GM19467 (cell line): ENCODE results near the gene ANO9.
"Not testable (repeated sequence)": the region's sequence is repeated elsewhere in the genome, so short reads cannot be mapped to it uniquely, and the experiment has no call there.

ENCODE experiments used
- ATAC-seq: cut with Tn5 transposase; IDR thresholded peaks from one replicate; pipeline ENCODE4 v1.9.1; 2021; ENCODE audit warnings: mild to moderate bottlenecking, moderate library complexity; ENCODE audit not compliant: unreplicated experiment

ANO9 gene

DNA sequence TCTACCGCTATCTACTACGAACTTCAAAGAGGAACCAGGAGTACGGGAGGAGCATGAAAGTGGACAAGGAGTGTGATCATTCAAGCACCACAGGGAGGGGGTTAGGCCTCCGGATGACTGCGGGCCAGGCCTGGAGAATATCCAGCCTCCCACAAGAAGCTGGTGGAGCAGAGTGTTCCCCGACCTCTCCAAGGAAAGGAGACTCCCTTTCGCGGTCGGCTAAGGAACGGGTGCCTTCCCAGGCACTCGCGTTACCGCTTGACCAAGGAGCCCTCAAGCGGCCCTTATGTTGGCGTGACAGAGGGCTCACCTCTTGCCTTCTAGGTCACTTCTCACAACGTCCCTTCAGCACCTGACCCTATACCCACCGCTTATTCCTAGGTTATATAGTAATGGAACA is 52.4 kb downstream of the ANO9 start:
- ATAC-seq = not testable (repeated sequence)

GRCh38 chr11:387193-387793 is 54.5 kb downstream of the ANO9 start:
- no peak for ATAC-seq

- ATAC-seq = no peak
Measured at GRCh38 chr11:386483-386882, 55.3 kb downstream of the ANO9 start.

GRCh38 chr11:385594-386351 is 56.0 kb downstream of the ANO9 start:
- no peak for ATAC-seq

- ATAC-seq = no peak
Measured at GRCh38 chr11:384511-384910, 57.3 kb downstream of the ANO9 start.

GRCh38 chr11:383431-383830 is 58.4 kb downstream of the ANO9 start:
- ATAC-seq = no peak

DNA sequence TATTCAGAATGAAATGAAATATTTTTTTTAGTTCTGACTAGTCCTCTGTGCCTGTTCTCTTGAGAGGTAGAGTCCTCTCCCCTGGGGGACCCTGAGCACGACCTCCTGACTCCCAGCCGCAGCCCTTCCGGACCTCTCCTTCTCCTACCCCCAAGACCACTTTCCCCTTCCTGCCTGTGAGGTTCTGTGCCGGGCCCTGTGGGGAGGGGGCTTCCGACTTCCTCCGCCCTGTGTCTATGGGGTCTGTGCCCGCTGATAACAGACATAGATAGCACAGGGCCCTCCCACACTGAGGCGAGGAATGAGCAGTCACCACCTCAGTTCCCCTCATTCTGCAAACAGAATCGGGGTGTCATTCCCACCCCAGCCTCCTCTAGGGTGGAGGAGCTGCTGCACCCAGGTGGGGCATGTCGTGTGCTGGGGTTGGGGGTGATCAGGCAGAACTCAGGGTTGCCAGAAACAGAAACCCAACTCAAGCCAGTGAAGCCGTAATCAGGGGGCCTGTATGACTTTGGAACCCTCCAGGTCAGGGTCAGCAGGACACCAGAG is 59.7 kb downstream of the ANO9 start:
- ATAC-seq = no peak

- no peak for ATAC-seq
Measured at GRCh38 chr11:381501-382072, 60.2 kb downstream of the ANO9 start.

- no peak for ATAC-seq
Measured at GRCh38 chr11:380996-381395, 60.8 kb downstream of the ANO9 start.

- ATAC-seq = no peak
Measured at GRCh38 chr11:380491-380890, 61.3 kb downstream of the ANO9 start.

- no peak for ATAC-seq
Measured at GRCh38 chr11:380095-380480, 61.7 kb downstream of the ANO9 start.

DNA sequence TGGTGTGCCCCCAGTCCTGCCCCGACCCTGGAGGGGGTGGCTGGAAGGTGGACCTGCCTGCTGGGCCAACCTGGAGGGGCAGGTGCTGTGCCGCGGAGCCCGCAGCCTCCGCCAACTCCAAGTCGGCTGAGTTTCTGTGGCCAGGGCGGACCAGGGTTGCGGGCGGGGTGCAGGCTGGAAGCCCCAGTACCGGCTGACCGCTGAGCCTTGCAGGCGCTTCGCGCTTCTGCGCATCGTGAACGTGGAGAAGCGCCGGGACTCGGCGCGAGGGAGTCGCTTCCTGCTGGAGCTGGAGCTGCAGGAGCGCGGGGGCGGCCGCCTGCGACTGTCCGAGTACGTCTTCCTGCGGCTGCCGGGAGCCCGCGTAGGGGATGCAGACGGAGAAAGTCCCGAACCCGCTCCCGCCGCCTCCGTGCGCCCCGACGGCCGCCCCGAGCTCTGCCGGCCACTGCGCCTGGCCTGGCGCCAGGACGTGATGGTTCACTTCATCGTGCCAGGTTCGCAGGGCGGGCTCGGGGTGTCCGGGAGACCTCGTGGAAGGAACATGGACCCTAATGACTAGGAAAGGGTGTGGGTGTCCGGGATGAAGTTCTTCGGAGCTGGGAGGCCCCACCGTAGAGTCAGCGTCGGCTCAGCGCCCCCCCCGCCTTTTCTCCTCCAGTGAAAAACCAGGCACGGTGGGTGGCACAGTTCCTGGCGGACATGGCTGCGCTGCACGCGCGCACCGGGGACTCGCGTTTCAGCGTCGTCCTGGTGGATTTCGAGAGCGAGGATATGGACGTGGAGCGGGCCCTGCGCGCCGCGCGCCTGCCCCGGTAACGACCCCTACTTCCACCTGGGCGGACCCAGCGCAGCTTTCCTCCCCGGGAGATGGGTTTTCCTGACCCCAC is 62.4 kb downstream of the ANO9 start:
- no peak for ATAC-seq

DNA sequence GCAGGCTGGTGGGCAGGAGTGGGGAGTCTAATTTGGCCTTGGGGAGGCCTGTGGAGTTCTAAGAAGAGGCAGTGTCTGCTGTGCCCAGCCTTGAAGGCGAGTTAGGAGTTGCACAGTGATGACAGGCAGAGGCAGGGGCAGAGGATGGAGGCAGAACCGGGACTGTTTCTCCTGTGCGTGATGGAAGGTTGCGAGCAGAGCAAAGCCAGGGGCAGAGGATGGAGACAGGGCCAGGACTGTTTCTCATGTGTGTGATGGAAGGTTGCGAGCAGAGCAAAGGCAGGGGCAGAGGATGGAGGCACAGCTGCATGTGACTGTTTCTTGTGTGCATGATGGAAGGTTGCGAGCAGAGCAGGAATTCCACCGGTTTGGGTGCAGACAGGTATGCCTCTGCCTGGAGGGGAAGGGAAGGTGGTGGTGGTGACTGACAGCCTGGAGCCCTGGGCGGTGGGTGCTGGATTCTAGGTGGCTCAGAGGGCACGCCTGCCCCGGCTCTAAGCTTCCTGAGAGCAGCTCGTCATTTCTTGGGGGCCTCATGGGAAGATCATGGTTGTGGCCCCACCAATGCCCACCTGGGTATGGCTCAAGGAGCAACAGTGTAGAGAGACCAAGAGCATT is 63.8 kb downstream of the ANO9 start:
- no peak for ATAC-seq

- ATAC-seq = no peak
Measured at GRCh38 chr11:377174-377865, 64.5 kb downstream of the ANO9 start.

DNA sequence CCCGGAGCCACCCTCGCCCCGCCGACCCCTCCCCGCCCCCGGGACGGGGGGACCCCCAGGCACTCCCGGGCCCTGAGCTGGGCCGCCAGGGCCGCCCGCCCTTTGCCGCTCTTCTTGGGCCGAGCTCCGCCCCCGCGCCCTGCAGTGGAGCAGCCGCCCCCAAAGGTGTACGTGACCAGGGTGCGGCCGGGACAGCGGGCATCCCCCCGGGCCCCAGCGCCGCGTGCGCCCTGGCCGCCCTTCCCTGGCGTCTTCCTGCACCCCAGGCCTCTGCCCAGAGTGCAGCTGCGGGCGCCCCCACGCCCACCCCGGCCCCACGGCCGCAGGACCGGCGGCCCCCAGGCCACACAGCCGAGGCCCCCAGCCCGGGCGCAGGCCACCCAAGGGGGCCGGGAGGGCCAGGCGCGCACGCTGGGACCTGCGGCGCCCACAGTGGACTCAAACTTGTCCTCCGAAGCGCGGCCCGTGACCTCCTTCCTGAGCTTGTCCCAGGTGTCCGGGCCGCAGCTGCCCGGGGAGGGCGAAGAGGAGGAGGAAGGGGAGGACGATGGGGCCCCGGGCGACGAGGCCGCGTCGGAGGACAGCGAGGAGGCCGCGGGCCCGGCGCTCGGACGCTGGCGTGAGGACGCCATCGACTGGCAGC is 65.2 kb downstream of the ANO9 start:
- no peak for ATAC-seq

DNA sequence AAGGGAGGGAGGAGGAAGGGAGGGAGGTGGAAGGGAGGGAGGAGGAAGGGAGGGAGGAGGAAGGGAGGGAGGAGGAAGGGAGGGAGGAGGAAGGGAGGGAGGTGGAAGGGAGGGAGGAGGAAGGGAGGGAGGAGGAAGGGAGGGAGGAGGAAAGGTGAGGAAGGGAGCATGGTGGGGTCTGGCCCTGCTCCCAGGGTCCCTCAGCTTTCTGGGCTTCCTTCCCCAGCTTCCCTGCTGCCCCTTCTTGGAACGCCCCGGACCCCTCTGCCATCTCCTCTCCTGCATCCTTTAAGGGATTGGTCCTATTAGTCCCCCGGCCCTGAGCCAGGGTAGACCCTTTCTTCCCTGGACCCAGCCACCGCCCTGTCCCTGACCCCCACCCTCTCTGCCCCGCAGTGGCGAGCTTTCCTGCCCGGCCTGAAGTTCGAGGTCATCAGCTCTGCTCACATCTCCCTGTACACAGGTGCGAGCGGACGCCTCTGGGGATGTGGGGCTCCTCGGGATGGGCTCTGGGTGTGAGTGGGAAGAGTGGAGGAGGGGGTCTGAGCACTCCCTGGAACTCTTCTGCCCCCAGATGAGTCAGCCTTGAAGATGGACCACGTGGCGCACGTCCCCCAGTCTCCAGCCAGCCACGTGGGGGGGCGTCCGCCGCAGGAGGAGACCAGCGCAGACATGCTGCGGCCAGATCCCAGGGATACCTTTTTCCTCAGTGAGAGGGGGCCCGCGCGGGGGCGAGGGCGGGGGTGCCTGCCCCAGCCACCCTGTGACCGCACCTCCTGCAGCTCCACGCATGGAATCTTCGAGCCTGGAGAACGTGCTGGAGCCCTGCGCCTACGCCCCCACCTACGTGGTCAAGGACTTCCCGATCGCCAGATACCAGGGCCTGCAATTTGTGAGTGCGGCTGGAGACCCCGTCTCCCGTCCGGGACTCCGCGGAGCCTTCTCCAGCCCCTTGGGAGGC is 66.5 kb downstream of the ANO9 start:
- ATAC-seq = no peak

GRCh38 chr11:373716-374551 is 67.9 kb downstream of the ANO9 start:
- no peak for ATAC-seq
